ENCODE data around the gene COL4A6.

DNA sequence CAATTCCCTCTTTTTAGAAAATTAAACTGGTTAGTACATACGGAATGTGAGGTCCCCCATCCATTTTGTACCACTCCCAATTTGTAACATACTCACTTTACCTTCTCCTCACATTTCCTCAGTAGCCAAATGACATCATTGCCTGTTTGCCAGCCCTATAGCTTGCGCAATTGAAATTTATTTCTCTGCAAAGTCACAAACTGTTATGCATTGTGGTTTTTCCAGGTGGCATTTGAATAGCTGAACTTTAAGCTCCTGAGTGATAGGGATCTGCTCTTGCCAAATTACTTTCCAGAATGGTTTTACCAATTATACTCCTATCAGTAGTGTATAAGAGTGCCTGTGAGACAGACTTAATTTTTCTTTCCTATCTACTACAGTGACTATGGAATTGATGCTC is 9.1 kb upstream of the COL4A6 start:
- no peak for TF ChIP-seq POLR2AphosphoS5 (IDR thresholded peaks at IDR 0.05; ENCODE audit: insufficient read depth, low read depth, low read length)
- TF ChIP-seq POLR2A (IDR thresholded peaks at IDR 0.05; ENCODE audit: low read depth, low read length), result no peak
- TF ChIP-seq, protein P1, sequence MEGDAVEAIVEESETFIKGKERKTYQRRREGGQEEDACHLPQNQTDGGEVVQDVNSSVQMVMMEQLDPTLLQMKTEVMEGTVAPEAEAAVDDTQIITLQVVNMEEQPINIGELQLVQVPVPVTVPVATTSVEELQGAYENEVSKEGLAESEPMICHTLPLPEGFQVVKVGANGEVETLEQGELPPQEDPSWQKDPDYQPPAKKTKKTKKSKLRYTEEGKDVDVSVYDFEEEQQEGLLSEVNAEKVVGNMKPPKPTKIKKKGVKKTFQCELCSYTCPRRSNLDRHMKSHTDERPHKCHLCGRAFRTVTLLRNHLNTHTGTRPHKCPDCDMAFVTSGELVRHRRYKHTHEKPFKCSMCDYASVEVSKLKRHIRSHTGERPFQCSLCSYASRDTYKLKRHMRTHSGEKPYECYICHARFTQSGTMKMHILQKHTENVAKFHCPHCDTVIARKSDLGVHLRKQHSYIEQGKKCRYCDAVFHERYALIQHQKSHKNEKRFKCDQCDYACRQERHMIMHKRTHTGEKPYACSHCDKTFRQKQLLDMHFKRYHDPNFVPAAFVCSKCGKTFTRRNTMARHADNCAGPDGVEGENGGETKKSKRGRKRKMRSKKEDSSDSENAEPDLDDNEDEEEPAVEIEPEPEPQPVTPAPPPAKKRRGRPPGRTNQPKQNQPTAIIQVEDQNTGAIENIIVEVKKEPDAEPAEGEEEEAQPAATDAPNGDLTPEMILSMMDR (IDR thresholded peaks at IDR 0.05; ENCODE audit: extremely low read depth in 1 of 2, insufficient read depth in 1 of 2, low read depth in 1 of 2, low read length in 2 of 2), result no peak
- TF ChIP-seq EZH2 (IDR thresholded peaks at IDR 0.05; ENCODE audit: borderline replicate concordance, low read depth, low read length, severe bottlenecking), result no peak
- TF ChIP-seq MYC (IDR thresholded peaks at IDR 0.05; ENCODE audit: low read depth, low read length), result no peak
- TF ChIP-seq, protein P2, sequence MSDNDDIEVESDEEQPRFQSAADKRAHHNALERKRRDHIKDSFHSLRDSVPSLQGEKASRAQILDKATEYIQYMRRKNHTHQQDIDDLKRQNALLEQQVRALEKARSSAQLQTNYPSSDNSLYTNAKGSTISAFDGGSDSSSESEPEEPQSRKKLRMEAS (IDR thresholded peaks at IDR 0.05; ENCODE audit: insufficient read depth, insufficient read length), result no peak
- TF ChIP-seq FOS (IDR thresholded peaks at IDR 0.05; ENCODE audit: borderline replicate concordance, insufficient read depth, low read length), result no peak

All from endothelial cell of umbilical vein (primary cell).